ENCODE measurements around the gene FSHR. TPM values are rescaled to one million over a fixed set of nuclear protein-coding genes. Genes with fewer than 3 reads are reported as not detected.

The FSHR gene
- total RNA-seq, 1 donor from 2014 or later: not detected

DNA sequence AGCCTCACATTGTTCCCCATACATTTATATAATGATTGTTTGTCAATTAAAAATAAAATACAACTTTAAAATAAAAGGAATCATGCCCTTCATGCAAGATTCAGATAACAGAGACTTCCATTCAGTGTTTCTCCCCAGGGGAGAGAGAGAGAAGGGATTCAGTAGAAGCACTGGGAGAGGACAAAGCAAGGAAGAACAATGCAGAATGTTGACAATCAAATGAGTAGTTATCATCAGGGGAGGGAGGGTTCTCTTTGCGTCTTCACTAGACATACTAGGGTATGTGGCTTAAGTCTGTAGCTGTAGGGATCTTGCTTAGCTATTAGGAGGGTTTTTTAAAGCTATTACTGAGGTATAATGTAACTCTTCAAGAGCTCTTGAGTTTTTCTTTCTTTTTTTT, 30.7 kb downstream of the FSHR start:
- no peak for DNase-seq (ENCODE audit: low spot score)
- Mint-ChIP-seq H3K36me3 (ENCODE audit: low read depth) (no peaks in the 10 kb centered on the region), H3K27ac (ENCODE audit: unreplicated experiment) (no peak overlapping the region), H3K4me3 (ENCODE audit: unreplicated experiment) (no peak overlapping the region), H3K4me1 (ENCODE audit: low read depth) (no peaks in the 10 kb centered on the region), H3K27me3 (ENCODE audit: low read depth) (no peaks in the 10 kb centered on the region), H3K9me3 (ENCODE audit: low read depth) (peaks cover 4% of the 10 kb centered on the region)
- TF ChIP-seq, protein P1, sequence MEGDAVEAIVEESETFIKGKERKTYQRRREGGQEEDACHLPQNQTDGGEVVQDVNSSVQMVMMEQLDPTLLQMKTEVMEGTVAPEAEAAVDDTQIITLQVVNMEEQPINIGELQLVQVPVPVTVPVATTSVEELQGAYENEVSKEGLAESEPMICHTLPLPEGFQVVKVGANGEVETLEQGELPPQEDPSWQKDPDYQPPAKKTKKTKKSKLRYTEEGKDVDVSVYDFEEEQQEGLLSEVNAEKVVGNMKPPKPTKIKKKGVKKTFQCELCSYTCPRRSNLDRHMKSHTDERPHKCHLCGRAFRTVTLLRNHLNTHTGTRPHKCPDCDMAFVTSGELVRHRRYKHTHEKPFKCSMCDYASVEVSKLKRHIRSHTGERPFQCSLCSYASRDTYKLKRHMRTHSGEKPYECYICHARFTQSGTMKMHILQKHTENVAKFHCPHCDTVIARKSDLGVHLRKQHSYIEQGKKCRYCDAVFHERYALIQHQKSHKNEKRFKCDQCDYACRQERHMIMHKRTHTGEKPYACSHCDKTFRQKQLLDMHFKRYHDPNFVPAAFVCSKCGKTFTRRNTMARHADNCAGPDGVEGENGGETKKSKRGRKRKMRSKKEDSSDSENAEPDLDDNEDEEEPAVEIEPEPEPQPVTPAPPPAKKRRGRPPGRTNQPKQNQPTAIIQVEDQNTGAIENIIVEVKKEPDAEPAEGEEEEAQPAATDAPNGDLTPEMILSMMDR (IDR thresholded peaks at IDR 0.05): no peak

DNA sequence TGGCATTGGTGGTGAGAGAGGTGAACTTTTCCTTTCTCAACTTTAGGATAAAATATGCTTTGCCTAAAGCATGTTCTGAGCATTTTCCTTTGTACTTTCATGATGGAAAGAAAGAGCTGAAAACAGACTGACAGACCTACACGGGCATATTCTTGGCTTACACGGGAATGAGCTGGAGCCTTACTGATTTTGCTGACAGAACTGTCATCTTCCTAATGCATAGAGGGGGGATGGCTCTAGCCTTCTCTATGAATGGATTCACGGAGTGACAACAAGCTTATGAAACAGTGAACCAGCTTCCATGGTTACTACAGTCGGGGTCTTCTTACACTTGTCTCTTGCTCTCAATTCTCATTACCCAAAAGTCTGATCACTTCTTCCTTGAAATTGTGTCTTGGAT, 32.2 kb downstream of the FSHR start:
- TF ChIP-seq, protein P1 (IDR thresholded peaks at IDR 0.05): no peak
- no peak overlapping the region for H3K27ac Mint-ChIP-seq (ENCODE audit: unreplicated experiment)
- no peak for DNase-seq (ENCODE audit: low spot score)
- H3K9me3 Mint-ChIP-seq (ENCODE audit: low read depth): no peaks in the 10 kb centered on the region
- H3K4me1 Mint-ChIP-seq (ENCODE audit: low read depth): no peaks in the 10 kb centered on the region
- no peak overlapping the region for H3K4me3 Mint-ChIP-seq (ENCODE audit: unreplicated experiment)
- peaks cover 2% of the 10 kb centered on the region for H3K27me3 Mint-ChIP-seq (ENCODE audit: low read depth)
- no peaks in the 10 kb centered on the region for H3K36me3 Mint-ChIP-seq (ENCODE audit: low read depth)

DNA sequence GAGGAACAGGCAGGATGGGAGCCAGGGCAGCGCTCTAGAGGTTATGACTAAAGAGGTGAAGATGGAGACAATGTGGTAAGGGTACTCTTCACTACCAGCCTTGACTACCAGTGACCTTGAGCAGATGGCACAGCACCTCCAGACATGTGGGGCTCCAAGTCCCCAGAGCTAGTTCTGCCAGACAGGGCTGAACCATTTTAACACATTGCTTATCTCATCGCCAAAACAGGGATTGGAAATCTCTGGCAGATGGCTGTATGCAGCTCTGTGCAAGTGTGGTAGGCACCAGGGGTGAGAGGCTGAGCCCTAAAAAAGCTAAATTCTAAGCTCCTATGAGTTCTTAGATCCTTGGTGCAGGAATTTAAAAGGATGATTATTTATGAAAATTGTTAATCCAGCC, 41.3 kb downstream of the FSHR start:
- Mint-ChIP-seq H3K27ac (ENCODE audit: unreplicated experiment) (no peak overlapping the region), H3K4me3 (ENCODE audit: unreplicated experiment) (no peak overlapping the region), H3K27me3 (ENCODE audit: low read depth) (peaks cover 11% of the 10 kb centered on the region), H3K9me3 (ENCODE audit: low read depth) (no peaks in the 10 kb centered on the region), H3K4me1 (ENCODE audit: low read depth) (no peaks in the 10 kb centered on the region), H3K36me3 (ENCODE audit: low read depth) (no peaks in the 10 kb centered on the region)
- TF ChIP-seq, protein P1 (IDR thresholded peaks at IDR 0.05): no peak
- no peak for DNase-seq (ENCODE audit: low spot score)

DNA sequence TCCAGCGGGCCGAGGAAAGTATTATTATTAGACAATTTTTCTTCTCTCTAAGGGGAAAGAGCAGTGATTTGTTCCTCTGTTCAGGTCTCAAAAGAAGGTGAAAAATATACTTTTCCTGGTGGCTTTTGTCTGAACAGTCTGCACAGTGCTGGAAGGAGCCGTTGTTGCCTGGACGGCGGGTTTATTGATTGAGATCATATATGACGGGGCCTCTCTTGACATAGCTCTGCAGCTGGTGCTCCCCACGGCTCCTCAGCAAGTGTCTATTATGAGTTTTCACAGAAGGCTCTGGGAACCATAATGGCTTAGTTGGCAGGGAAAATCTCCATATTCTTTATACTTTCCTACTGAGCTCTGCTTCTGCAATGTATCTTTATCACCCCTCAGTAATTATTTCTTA, 42.9 kb downstream of the FSHR start:
- no peak overlapping the region for H3K4me3 Mint-ChIP-seq (ENCODE audit: unreplicated experiment)
- H3K4me1 Mint-ChIP-seq (ENCODE audit: low read depth): no peaks in the 10 kb centered on the region
- peaks cover 10% of the 10 kb centered on the region for H3K27me3 Mint-ChIP-seq (ENCODE audit: low read depth)
- no peak for DNase-seq (ENCODE audit: low spot score)
- H3K36me3 Mint-ChIP-seq (ENCODE audit: low read depth): no peaks in the 10 kb centered on the region
- no peaks in the 10 kb centered on the region for H3K9me3 Mint-ChIP-seq (ENCODE audit: low read depth)
- TF ChIP-seq, protein P1 (IDR thresholded peaks at IDR 0.05): no peak
- H3K27ac Mint-ChIP-seq (ENCODE audit: unreplicated experiment): no peak overlapping the region

DNA sequence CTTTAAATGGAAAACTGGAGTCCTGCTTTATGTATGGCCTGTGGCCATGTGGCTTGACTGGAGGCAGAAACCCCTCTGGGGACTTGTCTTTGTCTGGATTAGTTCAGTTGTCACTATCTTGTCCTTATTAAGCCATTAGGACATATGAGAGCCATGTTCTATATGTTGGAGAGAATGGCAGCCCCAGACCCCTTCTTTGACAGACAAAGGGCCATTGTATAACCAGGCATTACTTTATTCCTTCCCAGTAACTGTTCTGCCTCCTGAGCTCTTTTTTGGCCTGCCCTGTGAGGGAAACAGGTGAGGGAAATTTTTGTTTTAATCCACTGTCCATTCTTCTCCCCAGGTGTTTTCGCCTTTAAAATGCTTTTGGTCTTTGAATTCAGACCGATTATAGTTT, 43.3 kb downstream of the FSHR start:
- Mint-ChIP-seq H3K9me3 (ENCODE audit: low read depth) (no peaks in the 10 kb centered on the region), H3K27ac (ENCODE audit: unreplicated experiment) (no peak overlapping the region), H3K4me1 (ENCODE audit: low read depth) (no peaks in the 10 kb centered on the region), H3K4me3 (ENCODE audit: unreplicated experiment) (no peak overlapping the region), H3K36me3 (ENCODE audit: low read depth) (no peaks in the 10 kb centered on the region), H3K27me3 (ENCODE audit: low read depth) (peaks cover 10% of the 10 kb centered on the region)
- TF ChIP-seq, protein P1 (IDR thresholded peaks at IDR 0.05): no peak
- no peak for DNase-seq (ENCODE audit: low spot score)

Data from chondrocyte (in vitro differentiated cells).